Smooth muscle cell of the brain vasculature (primary cell): ENCODE data around the gene ZNF335.
"Not testable (repeated sequence)": the region's sequence is repeated elsewhere in the genome, so short reads cannot be mapped to it uniquely, and the experiment has no call there.

Experiments used
- DNase-seq: peaks from one replicate; pipeline ENCODE4 v3.0.0-alpha.2; 2012; ENCODE audit warnings: low read depth, low spot score

ZNF335 gene

GRCh38 chr20:46000262-46000996, 28.4 kb upstream of the ZNF335 start:
- DNase-seq, result no peak

DNA sequence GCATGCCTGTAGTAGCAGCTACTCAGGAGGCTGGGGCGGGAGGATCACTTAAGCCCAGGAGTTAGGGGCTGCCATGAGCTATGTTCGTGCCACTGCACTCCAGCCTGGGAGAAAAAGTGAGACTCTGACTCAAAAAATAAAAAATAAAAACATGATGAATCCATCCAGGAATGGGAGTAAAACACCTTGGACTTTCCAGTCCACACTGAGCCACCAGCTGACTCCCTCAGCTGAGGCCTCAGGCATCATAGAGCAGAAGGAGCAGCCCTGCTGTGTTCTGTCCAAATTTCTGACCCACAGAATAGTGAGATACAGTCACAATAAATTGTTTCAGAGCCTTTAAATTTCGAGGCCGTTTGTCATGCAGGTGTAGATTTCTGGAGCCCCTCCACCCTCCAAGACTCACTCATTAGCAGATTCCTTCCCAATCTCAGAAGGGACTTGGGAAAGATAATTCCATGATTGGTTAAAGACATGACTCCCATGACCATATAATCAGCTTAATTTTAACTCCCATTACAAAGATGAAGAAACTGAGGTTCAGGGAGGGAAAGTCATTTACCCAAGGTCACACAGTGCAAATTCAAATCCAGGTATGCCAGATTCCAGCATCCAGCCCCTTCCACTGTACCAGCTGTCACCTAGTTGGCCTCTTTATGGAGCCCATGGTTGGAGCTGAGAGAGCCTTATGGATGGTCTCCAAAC, 27.7 kb upstream of the ZNF335 start:
- DNase-seq, result no peak

GRCh38 chr20:45998761-45999160, 26.8 kb upstream of the ZNF335 start:
- no peak for DNase-seq

DNA sequence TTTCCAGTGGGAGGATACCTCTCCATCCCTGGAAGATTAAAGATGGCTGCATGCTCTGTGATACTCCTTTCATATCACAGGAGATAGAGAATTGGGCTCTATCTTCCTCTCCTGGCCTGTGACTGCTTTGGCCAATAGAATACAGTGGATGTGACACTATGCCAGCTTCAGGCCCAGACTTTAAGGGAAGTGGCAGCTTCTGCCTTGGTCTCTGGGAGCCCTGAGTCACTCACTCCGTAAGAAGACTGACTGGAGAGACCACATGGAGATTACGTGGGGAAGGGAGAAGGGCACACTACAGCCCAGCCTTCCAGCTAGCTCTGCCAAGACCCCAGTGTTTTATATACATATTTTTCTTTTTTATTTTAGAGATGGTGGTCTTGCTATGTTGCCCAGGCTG, 26.3 kb upstream of the ZNF335 start:
- DNase-seq, result no peak

GRCh38 chr20:45997187-45997586, 25.2 kb upstream of the ZNF335 start:
- no peak for DNase-seq

GRCh38 chr20:45995495-45996097, 23.6 kb upstream of the ZNF335 start:
- not testable (repeated sequence) for DNase-seq

DNA sequence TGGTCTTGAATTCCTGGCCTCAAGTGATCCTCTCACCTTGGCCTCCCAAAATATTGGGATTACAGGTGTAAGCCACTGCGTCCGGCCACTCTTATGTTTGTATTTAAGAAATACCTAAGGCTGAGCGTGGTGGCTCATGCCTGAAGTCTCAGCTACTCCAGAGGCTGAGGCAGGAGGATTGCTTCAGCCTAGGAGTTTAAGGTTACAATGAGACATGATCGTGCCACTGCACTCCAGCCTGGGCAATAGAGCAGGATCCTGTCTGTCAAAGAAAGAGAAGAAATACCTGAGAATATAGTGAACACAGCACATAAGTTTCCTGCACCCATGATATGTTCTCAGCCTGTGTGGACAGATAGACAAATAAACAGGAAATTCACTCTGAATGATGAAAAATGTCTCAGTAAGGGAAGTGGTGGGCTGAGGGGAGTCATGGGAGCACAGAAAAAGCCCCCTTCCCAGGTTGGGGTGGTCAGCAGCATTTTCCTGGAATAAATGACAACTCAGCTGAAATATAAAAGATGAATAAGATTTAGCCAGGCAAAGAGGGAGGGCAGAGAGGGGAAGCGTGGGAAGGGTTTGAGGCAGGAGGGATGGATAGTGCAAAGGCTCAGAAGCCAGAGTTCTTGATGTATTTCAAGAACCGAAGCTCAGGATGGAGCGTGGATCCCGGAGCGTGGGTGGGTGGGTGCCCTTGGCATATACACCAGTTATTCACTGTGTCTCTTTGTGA, 22.9 kb upstream of the ZNF335 start:
- no peak for DNase-seq

DNA sequence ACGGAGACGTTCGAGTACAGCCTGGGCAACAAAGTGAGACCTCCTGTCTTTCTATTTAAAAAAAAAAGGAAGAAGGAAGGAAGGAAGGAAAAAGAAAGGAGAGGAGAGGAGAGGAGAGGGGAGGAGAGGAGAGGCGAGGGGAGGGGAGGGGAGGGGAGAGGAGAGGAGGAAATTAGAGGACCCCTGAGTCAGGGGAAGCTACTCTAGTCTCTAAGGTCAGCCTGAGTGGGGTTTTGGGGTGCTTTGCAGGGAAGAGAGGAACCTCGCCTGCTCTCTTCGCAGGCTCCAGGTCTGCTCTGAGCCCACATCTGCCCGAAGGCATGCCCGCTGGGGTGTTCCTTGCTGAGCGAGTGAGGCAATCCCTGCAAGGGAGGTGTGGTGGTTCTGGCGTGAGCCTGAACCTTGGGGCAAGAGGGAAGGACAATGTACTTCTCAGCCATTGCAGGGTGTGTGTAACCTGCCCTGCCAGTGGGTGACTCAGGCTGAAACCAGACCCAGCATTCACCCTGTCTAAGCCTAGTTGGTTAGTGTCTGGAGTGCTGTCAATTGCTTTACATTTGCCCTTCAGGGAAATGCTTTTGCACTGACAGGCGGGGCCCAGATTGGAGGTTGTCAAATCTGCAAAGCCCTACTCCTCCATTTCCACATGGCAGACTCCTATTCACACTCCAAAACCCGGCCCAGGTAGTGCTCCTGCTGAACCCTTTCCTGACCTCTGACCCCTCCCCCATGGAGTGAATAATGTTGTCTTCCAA, 21.4 kb upstream of the ZNF335 start:
- DNase-seq, result no peak

DNA sequence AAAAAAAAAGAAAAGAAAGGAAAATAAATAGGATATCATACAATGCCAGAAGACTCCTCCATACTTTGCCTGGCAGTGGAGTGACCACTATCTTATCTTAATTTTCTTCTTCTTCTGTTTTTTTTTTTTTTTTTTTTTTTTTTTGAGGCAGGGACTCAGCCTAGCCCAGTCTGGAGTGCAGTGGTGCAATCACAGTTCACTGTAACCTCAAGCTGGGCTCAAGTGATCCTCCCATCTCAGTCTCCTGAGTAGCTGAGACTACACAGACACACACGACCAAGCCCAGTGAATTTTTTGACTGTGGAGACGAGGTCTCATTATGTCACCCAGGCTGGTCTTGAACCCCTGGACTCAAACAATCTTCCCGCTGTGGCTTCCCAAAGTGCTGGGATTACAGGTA, 19.6 kb upstream of the ZNF335 start:
- DNase-seq, result no peak

- DNase-seq, result not testable (repeated sequence)
These were observed 16.8 kb upstream of the ZNF335 start for GRCh38 chr20:45988830-45989229.

DNA sequence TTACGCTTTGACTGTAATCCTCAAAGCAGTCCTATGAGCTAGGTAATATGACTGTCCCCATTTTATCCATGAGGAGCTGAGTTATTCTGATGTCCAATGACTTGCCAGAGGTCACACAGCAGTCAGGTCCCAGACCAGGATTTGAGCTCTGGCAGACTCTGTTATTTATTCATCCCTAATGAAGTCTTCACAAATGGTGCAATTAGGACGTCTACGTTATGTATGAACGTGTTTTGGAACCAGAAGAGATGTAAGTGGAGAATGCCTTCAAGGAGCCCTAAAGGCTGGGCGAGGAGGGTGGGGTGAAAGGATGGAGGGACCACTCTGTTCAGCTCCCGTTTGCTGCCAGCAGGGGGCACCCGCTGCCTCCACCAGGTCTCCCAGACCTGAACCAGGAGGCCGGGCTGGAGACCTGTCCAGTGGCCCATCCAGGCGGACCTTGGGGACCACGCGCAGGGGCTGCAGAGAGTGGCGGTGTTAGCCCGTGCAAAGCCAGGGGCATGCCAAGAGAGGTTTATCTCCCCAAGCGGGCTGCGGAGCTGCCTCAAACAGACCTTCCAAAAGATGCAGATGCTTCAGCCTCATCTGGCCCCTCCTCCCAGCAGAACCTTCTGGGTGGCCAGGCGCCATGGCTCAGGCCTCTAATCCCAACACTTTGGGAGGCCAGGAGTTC, 15.2 kb upstream of the ZNF335 start:
- DNase-seq, result no peak

GRCh38 chr20:45985573-45985972, 13.6 kb upstream of the ZNF335 start:
- DNase-seq, result no peak

DNA sequence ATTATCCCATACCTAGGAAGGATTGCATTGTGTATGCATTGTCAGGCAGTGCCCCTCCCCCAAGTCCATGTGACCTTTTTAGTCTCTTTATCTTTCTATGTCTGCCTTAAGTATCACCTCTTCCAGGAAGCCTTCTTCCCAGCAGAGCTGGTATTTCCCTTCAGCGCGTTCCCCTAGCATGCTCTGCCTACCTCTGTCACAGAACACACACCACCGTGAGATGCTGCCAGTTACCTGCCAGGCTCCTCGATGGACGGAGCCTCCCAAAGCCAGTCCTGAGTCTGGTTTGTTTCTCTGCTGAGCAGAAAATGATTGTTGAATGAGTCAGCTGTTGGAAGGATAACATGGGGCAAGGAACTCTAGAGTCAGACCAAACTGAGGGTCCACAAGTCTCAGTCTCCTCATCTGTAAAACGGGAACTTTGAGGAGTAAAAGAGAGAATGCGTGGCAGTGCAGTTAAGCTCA, 11.3 kb upstream of the ZNF335 start:
- no peak for DNase-seq

GRCh38 chr20:45981261-45981660, 9.3 kb upstream of the ZNF335 start:
- DNase-seq, result no peak

DNA sequence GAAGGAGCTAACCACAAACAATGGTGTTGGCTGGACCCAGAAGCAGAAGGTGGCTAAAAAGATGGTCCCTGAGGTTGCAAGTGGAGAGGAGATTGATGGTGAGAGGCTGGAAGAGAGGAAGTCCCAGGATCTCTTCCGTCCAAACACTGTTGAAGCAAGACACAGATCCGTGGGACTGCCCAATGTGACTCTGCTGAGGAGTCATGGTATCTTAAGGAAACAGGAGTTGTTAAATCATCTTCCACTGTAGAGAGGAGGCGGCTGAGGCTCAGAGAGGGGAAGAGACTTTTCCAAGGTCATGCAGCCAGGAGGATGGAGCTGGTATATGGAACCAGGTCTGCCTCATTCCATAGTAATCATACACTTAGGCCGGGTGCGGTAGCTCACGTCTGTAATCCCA, 4.1 kb upstream of the ZNF335 start:
- DNase-seq, result no peak

GRCh38 chr20:45975686-45976085, 3.7 kb upstream of the ZNF335 start:
- DNase-seq, result no peak

GRCh38 chr20:45974896-45975565, 3.0 kb upstream of the ZNF335 start:
- no peak for DNase-seq

DNA sequence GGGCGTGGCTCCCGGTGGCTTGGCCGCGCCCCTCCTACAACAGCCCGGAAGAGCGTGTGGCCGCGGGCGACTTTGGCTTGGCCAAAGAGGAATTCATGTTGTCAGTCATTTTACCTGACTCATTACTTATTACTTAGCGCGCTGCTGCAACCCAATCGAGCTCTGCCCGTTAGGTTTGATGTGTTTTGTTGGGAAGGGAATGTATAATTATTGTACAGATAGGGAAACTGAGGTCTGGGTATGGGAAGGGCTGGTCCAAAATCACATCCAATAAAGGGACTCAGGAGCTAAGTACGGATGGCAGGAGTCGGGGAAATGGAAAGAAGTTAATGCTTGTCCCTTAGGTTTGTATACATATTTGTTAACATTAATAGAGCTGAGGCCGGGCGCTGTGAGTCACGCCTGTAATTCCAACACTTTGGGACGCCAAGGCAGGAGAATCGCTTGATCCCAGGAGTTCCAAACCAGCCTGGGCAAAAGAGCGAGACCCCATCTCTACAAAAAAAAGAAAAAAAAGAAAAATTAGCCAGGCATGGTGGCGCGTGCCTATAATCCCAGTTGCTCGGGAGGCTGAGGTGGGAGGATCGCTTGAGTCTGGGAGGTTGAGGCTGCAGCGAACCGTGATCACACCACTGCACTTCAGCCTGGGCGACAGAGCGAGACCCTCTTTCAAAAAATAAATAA, 639 bp upstream of the ZNF335 start:
- no peak for DNase-seq

DNA sequence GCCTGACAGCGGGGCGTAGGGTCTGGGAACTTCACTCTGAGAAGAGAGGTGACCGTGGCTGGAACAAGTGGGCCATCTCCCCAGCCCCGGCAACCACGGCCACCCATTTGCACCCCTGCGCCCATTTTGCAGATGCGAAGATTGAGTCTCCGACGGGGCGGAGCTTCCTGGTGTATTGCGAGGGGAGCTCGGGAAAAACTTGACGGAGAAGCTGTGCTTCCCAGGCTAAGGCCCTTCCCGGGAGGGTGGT, 653 bp downstream of the ZNF335 start:
- no peak for DNase-seq
